Measurements from ENCODE around the gene TBCCD1. TPM values are rescaled to one million over a fixed set of nuclear protein-coding genes. Genes with fewer than 3 reads are reported as not detected.

TBCCD1 gene
- total and polyA plus RNA-seq, 2 of the 8 experiments (the other 6 are each of a cell fraction or from before 2014, with no cell fraction given): 11.3 to 13.9 TPM

DNA sequence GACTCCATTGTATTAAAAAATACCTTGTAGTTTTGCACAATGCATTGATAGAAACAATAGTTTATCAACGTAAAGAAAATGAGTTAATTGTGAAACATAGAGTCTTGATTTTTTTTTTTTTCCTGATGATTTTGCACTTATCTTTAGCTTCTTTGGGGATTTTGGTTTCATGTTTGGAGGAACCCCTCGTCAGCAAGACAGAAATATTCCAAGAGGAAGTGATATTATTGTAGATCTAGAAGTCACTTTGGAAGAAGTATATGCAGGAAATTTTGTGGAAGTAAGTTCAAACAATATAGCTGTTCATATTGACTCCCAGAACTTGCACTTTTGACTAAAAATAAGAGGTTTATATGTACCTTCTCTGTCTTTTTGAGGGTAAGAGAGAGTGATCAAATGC lies 10.4 kb upstream of the TBCCD1 start:
- Histone ChIP-seq H3K14ac (ENCODE audit: insufficient read length) (no peak overlapping the region), H2BK15ac (ENCODE audit: low read length) (no peak overlapping the region), H2BK20ac (ENCODE audit: low read length) (no peak overlapping the region), H4K5ac (ENCODE audit: insufficient read length, low read depth, low read length) (no peak overlapping the region), H2AFZ (ENCODE audit: low read length) (no peak overlapping the region), H3K4ac (replicated peaks; ENCODE audit: insufficient read length, low read depth, low read length) (no peak overlapping the region), H3K4me3 (ENCODE audit: extremely low read depth in 1 of 4, insufficient read depth in 2 of 4, low read depth in 3 of 4, low read length in 4 of 4) (no peak overlapping the region), H2BK120ac (replicated peaks; ENCODE audit: low read depth, low read length) (no peak overlapping the region), H3K79me1 (ENCODE audit: low read depth, low read length) (no peaks in the 10 kb centered on the region), H3K23ac (ENCODE audit: insufficient read length) (no peak overlapping the region), H3K4me1 (replicated peaks in 1 of 4; ENCODE audit: control insufficient read depth in 3 of 4, insufficient read depth in 4 of 4, low read length in 3 of 4) (no peaks in the 10 kb centered on the region), H3K9me3 (ENCODE audit: insufficient read depth in 2 of 2, low read depth in 1 of 2, low read length in 1 of 2) (no peaks in the 10 kb centered on the region), H2BK5ac (ENCODE audit: low read depth, low read length) (no peak overlapping the region), H2AK5ac (ENCODE audit: low read depth, low read length) (no peak overlapping the region), H3K18ac (ENCODE audit: extremely low read depth, low read length) (no peak overlapping the region), H3K4me2 (ENCODE audit: insufficient read depth in 1 of 2, low read depth in 2 of 2, low read length in 2 of 2) (no peak overlapping the region), H3K27me3 (replicated peaks in 1 of 4; ENCODE audit: control insufficient read depth in 3 of 4, extremely low read depth in 1 of 4, insufficient read depth in 3 of 4, low read length in 3 of 4) (no peaks in the 10 kb centered on the region), H4K8ac (ENCODE audit: extremely low read depth, insufficient read depth, low read length) (no peak overlapping the region), H3K9ac (replicated peaks in 1 of 4; ENCODE audit: extremely low read depth in 1 of 4, low read depth in 3 of 4, low read length in 3 of 4) (no peak overlapping the region), H4K20me1 (replicated peaks in 1 of 2; ENCODE audit: control insufficient read depth in 1 of 2, insufficient read depth in 2 of 2, low read length in 2 of 2) (no peaks in the 10 kb centered on the region), H3K23me2 (ENCODE audit: low read depth, low read length) (no peaks in the 10 kb centered on the region), H3K56ac (replicated peaks; ENCODE audit: insufficient read length, low read depth, low read length) (no peak overlapping the region), H2BK12ac (ENCODE audit: low read depth, low read length) (no peak overlapping the region), H4K91ac (replicated peaks; ENCODE audit: insufficient read length, low read length) (no peak overlapping the region), H3K36me3 (ENCODE audit: control insufficient read depth in 2 of 4, insufficient read depth in 4 of 4, low read length in 3 of 4) (peaks cover 11 to 81% (median 47%) of the 10 kb centered on the region in 4 experiments), H3K27ac (ENCODE audit: low read depth, low read length) (no peak overlapping the region), H3K79me2 (ENCODE audit: control insufficient read depth in 1 of 2, insufficient read depth in 2 of 2, low read length in 2 of 2) (no peaks in the 10 kb centered on the region)
- ChIA-PET POLR2A (ENCODE audit: partially characterized antibody) (interaction anchor here (1.8 kb wide), 1 partner anchor 9 kb away, joined by 5 read pairs; no protein-coding TSS in a partner anchor), CTCF (ENCODE audit: partially characterized antibody) (interaction anchor here (0.9 kb wide), 1 partner anchor 38 kb away, joined by 3 read pairs; no protein-coding TSS in a partner anchor)
- no peak for DNase-seq (ENCODE audit: low read depth in 1 of 2, low spot score in 2 of 2)
- TF ChIP-seq POLR2A (IDR thresholded peaks at IDR 0.05; ENCODE audit: control extremely low read depth in 1 of 2, low read depth in 2 of 2, low read length in 2 of 2): no peak
- TF ChIP-seq CTBP2 (IDR thresholded peaks at IDR 0.05; ENCODE audit: borderline replicate concordance, insufficient read depth, insufficient read length, low read length): no peak
- TF ChIP-seq, protein P1, sequence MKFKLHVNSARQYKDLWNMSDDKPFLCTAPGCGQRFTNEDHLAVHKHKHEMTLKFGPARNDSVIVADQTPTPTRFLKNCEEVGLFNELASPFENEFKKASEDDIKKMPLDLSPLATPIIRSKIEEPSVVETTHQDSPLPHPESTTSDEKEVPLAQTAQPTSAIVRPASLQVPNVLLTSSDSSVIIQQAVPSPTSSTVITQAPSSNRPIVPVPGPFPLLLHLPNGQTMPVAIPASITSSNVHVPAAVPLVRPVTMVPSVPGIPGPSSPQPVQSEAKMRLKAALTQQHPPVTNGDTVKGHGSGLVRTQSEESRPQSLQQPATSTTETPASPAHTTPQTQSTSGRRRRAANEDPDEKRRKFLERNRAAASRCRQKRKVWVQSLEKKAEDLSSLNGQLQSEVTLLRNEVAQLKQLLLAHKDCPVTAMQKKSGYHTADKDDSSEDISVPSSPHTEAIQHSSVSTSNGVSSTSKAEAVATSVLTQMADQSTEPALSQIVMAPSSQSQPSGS (IDR thresholded peaks at IDR 0.05; ENCODE audit: low read length): no peak
- no peak for TF ChIP-seq EZH2 (IDR thresholded peaks at IDR 0.05; ENCODE audit: low read depth, low read length, severe bottlenecking)
- no peak for TF ChIP-seq TCF12 (IDR thresholded peaks at IDR 0.05; ENCODE audit: low read depth, low read length)
- no peak for TF ChIP-seq TBP (IDR thresholded peaks at IDR 0.05; ENCODE audit: low read depth, low read length)
- TF ChIP-seq POLR2AphosphoS5 (IDR thresholded peaks at IDR 0.05; ENCODE audit: low read depth, low read length): no peak
- WGBS, 2 experiments (ENCODE audit: extremely low coverage in 1 of 2, insufficient coverage in 1 of 2, insufficient read length in 1 of 2, insufficient replicate concordance in 2 of 2, low coverage in 1 of 2, low lambda C conversion rate in 2 of 2, missing lambda C conversion rate in 1 of 2): 94% methylated on average over 2 of the region's 2 CpGs; no CpG with 5 or more reads in 1 of the 2 experiments
- no peak for FAIRE-seq
